Stimulated activated CD8-positive, alpha-beta memory T cell treated with anti-CD3 and anti-CD28 coated beads, Interleukin-7, amount 100 ng/mL, for 4 hours (primary cell): ENCODE data around the gene UQCC5.

ENCODE experiments used
- DNase-seq, 2 donors: peaks; one replicate each; pipeline ENCODE4 v3.0.0-alpha.2; 2020; ENCODE audit warnings: low read depth in 2 of 2

The UQCC5 gene

GRCh38 chr3:52534281-52535183, 1.9 kb upstream of the UQCC5 start:
- no peak for DNase-seq

GRCh38 chr3:52535411-52536111, 844 bp upstream of the UQCC5 start:
- no peak for DNase-seq

- DNase-seq, result no peak
These were observed 365 bp upstream of the UQCC5 start for GRCh38 chr3:52536112-52536368.

GRCh38 chr3:52537165-52537620, 788 bp downstream of the UQCC5 start:
- no peak for DNase-seq

GRCh38 chr3:52537726-52538421, 1.5 kb downstream of the UQCC5 start:
- no peak for DNase-seq

- no peak for DNase-seq
These were observed 2.7 kb downstream of the UQCC5 start for GRCh38 chr3:52539010-52539653.

GRCh38 chr3:52541050-52541449, 4.6 kb downstream of the UQCC5 start:
- no peak for DNase-seq

GRCh38 chr3:52544937-52545336, 8.5 kb downstream of the UQCC5 start:
- DNase-seq, result no peak

GRCh38 chr3:52546111-52546901, 9.9 kb downstream of the UQCC5 start:
- DNase-seq, result no peak

- no peak for DNase-seq
These were observed 10.7 kb downstream of the UQCC5 start for GRCh38 chr3:52547143-52547542.

GRCh38 chr3:52551118-52551517, 14.7 kb downstream of the UQCC5 start:
- DNase-seq, result no peak

GRCh38 chr3:52552089-52552488, 15.7 kb downstream of the UQCC5 start:
- DNase-seq, result no peak

- DNase-seq, result no peak
These were observed 17.8 kb downstream of the UQCC5 start for GRCh38 chr3:52554026-52554755.

- no peak for DNase-seq
These were observed 18.7 kb downstream of the UQCC5 start for GRCh38 chr3:52555056-52555455.

GRCh38 chr3:52557011-52557960, 20.9 kb downstream of the UQCC5 start:
- no peak for DNase-seq

- DNase-seq, result no peak
These were observed 22.0 kb downstream of the UQCC5 start for GRCh38 chr3:52558436-52558835.

- DNase-seq, result no peak
These were observed 24.8 kb downstream of the UQCC5 start for GRCh38 chr3:52561028-52561747.

- DNase-seq, result no peak
These were observed 27.6 kb downstream of the UQCC5 start for GRCh38 chr3:52563984-52564383.

GRCh38 chr3:52568069-52568468, 31.7 kb downstream of the UQCC5 start:
- no peak for DNase-seq
